Measurements from ENCODE around the gene LIPE.
A peak's percentile ranks its signal among the peaks of the same experiment; 100 is the strongest.

The LIPE gene

GRCh38 chr19:42409477-42409876, 17.7 kb downstream of the LIPE start:
- no peak for DNase-seq

GRCh38 chr19:42407816-42408175, 19.4 kb downstream of the LIPE start:
- no peak for DNase-seq

GRCh38 chr19:42407085-42407815, 19.9 kb downstream of the LIPE start:
- DNase-seq = no peak

- DNase-seq = no peak
Measured at GRCh38 chr19:42406111-42406510, 21.1 kb downstream of the LIPE start.

- peak; percentile 96 for DNase-seq
Measured at GRCh38 chr19:42403586-42403985, 23.6 kb downstream of the LIPE start.

- peak; percentile 60 for DNase-seq
Measured at GRCh38 chr19:42402376-42403116, 24.6 kb downstream of the LIPE start.

- peak; percentile 74 for DNase-seq
Measured at GRCh38 chr19:42401365-42402303, 25.6 kb downstream of the LIPE start.

- DNase-seq = no peak
Measured at GRCh38 chr19:42400404-42400803, 26.8 kb downstream of the LIPE start.

GRCh38 chr19:42397263-42398166, 29.7 kb downstream of the LIPE start:
- DNase-seq = no peak

GRCh38 chr19:42396381-42397262, 30.6 kb downstream of the LIPE start:
- peak; percentile 96 for DNase-seq

- no peak for DNase-seq
Measured at GRCh38 chr19:42394751-42395150, 32.4 kb downstream of the LIPE start.

GRCh38 chr19:42392165-42392564, 35.0 kb downstream of the LIPE start:
- no peak for DNase-seq

- no peak for DNase-seq
Measured at GRCh38 chr19:42389899-42390298, 37.3 kb downstream of the LIPE start, which contains the start of gene CNFN. TSS of gene CNFN (minus strand) at chr19:42390297. CDS start at chr19:42389037, 1,260 bp downstream.

GRCh38 chr19:42388851-42389489, 38.2 kb downstream of the LIPE start:
- no peak for DNase-seq

- DNase-seq = peak; percentile 85
Measured at GRCh38 chr19:42386974-42387707, 40.0 kb downstream of the LIPE start.

GRCh38 chr19:42380155-42380554, 47.0 kb downstream of the LIPE start:
- no peak for DNase-seq

- DNase-seq = no peak
Measured at GRCh38 chr19:42378225-42379215, 48.7 kb downstream of the LIPE start.

GRCh38 chr19:42376177-42376555, 51.0 kb downstream of the LIPE start:
- no peak for DNase-seq

Data from NCI-H2171 treated with DMSO at 0.1 percent for 48 hours (cell line).